Fibroblast of skin of back (primary cell): ENCODE measurements around the gene TRAPPC3.

Experiments used
- DNase-seq: peaks from one replicate; pipeline ENCODE4 v3.0.0-alpha.2; 2013

The TRAPPC3 gene

DNA sequence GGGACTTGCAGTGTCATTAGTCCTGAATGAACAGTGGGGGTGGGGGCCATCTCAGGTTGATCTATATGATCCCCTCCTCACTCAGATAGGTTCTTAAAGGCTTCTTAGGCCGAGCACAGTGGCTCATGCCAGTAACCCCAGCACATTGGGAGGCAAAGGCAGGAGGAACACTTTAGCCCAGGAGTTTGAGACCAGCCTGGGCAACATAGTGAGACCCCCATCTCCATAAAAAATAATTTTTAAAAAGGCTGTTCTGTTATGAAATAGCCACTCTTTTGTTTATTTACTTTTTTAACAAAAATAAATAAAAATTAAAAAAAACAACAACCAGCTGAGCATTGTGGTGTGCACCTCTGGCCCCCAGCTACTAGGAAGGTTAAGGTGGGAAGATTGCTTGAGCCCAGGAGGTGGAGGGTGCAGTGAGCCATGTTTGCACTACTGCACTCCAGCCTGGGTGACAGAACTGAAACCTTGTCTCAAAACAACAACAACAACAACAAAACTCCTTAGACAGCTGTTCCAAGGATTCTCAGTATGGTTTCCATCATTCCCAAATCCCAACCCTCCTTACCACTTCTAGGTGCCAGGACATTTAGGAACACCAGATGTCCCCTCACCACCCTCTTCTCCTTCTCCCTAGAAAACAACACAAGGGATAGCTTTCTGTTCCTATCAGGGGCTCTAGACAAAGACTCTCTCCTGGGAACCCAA, 2.0 kb upstream of the TRAPPC3 start:
- no peak for DNase-seq

DNA sequence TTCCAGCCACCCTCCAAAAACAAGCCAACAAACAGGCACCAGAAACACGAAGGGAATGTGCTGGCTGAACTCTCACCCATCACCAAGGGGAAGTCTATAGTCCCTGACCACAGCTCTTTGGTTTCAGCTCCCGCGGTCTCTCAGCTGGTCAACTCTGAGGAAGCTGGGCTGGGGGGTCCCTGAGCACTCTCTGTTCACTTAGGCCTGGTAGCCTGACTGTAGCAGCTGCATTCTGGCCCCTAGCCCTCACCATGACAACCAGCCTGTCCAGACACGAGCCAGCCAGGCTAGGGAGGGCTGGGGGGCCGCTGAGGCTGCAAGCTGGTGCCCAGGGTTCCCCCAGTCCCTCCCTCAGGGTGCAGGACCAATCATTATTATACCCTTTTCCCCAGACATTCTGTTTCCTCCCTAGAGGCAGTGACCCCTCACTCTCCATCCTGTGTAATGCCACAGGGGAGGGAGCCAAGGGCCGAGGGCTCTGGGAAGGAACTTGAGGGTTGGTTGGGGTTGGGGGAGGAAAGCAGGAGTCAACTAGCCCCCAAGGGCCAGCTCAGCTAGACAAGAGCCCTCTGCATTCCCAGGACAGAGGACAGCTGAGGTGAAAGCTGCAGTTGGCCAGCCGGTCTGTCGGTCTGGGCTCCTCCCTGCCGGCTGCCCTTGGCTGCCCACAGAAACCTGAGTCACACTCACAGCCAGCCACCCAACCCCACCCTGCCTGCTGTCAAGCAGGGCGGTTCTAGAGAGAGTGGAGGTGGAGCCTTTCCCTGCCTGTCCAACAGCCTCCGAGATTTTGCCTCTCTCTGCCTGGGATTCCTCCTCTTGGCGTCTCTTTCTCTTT, 1.2 kb upstream of the TRAPPC3 start:
- peak; percentile 98 for DNase-seq

DNA sequence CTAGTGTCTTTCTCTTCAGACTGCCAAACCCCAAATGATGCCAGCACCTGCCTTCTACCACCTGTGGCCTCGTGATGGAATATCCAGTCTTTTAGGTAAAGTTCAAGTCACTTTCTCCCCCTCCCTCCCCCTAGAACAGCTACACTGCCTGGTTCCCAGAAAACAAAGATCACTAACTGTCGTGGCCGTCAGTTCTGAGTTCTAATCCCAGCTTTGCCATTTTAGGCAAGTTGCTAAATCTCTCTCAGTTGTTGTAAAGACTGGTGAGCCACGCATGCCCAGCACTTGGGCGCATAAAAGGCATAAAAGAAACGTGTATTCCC, 648 bp upstream of the TRAPPC3 start:
- DNase-seq: no peak

DNA sequence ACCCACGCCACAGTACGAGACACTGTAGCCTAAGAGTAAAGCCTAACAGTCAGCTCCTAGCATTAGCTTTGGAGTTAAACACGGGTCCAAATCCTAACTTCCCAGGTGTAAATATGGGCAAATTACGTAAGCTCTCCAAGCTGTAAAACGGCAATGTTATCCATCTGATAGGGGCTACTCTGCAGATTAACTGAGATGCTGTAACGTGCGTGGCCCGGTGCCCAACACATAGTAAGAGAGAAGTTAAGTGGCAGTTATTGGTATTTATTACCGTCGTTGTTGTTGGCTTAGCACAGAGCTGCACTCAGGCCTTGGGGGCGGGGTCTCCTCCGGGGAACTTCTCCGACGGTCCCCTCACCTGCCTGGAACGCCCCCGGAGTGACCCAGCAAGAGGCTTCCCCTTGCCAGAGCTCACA, 457 bp downstream of the TRAPPC3 start:
- DNase-seq: no peak

DNA sequence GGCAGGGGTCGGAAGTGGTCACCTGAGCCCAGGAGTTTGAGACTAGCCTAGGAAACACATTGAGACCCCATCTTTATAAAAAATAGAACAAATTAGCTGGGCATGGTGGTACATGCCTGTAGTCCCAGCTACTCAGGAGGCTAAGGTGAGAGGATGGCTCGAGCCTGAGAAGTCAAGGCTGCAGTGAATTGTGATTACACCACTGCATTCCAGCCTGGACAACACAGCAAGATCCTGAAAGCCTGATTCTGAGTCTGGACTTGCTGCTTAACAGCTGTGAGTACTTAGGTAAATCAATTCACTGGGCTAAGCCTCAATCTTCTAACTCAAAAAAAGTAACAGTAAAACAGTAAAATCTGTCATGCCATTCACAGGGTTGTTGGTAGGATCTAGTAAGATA, 4.9 kb downstream of the TRAPPC3 start:
- no peak for DNase-seq

DNA sequence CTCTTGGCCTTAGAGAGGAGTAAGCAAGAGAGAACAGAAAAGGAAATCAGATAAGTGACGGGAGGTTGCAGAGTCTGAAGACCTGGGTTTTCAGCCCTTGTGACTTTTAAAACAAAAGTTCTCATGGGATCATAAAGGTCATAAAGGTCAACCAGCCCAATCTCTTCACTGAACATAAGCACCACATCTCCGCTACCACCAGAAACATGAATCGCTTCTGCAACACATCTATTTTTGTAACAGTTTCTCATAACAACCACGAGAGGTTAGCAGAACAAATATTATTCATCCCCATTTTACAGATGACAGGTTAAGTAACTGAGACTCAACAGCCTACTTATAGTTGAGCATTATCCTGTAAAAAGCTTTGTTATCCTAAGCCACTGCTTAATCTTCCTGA, 5.9 kb downstream of the TRAPPC3 start:
- no peak for DNase-seq

DNA sequence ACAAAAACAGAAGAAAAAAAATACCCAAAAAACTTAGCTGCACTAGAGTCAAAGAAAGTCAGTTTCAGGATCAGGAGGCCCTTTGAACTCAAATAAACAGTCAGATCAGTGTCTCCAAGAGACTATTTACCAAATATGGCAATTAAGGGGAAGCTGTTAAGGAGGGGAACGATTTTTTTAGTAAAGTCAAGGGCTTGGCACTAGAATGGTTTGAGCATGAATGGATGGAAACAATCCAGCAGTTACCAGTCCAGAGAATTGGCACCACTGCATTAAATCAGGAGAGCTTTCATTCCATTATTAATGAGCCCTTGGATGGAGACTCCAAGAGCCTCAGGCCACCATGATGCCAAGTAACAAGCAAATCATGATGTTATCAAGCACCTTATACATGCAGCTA, 7.2 kb downstream of the TRAPPC3 start:
- no peak for DNase-seq

DNA sequence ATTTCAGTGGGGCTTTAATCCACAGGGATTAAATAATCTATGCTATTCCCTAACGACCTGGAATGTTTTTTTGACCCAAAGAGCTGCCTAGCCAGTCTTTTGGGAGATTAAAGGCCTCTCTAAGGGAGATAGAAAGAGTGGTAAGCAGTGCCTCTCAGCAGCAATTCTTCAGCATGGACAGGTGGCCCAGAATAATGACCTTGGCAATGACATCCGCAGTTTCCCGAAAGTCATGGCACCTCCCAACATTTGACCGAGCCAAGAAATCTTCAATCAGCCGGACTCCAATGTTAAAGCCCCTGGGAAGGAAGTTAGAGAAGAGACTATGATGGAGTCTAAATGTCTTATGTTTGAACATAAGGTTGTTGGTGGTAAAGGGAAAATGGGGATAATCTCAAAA, 9.8 kb downstream of the TRAPPC3 start:
- DNase-seq: no peak

DNA sequence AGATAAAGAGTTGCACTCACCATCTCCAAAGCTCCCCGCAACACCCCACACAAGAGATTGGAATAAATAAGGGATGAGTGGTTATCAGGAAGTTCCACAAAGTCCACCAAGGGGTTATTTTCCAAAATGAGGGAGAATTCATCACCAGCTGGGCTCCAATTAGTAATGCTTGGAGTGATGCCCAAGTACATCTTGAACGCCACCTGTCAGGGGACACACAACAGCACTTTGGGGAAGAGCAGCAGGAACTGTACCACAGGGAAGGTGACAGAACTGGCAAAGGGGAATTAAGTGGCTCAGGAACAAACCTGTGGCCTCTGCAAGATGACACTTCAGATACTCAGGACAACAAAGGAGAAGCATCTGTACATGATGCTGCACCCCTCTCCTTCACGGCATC, 11.5 kb downstream of the TRAPPC3 start:
- DNase-seq: no peak

DNA sequence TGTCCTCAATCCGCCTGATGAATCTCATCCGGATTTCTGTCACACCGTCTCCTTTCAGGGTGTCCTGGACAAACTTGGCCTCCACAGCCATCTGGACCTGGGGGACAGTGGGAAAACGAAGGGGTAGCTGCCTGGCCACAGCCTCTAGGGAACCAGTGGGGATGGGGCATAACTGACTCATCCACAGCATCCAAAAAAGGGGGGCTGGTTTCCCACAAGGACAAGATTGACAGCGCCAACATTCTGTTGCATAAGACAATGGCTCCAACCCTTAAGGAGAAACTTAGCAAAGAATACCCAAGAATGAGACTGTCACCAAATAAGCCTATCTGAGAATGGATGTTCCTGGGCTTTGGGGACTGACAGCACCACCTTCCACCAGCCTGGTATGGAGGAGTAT, 12.1 kb downstream of the TRAPPC3 start:
- no peak for DNase-seq

DNA sequence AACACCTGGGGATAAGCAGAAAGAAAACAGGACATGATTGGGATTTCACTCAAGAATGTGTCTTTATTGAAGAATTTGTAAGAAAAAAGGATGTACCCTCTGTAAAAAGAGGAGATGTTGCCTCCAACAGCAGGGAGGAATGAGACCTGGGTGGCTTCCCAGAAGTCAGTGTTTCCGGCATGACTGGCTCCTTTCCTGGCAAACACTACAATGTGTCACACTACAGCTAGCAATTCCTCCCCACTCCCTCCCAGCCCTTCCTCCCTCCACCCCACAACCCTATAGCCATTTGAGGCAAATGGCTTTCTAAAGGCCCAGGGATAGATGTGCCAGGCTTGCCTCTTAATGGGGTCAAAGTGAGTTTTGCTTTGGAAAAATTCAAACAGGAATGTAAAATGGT, 12.8 kb downstream of the TRAPPC3 start:
- peak; percentile 90 for DNase-seq

DNA sequence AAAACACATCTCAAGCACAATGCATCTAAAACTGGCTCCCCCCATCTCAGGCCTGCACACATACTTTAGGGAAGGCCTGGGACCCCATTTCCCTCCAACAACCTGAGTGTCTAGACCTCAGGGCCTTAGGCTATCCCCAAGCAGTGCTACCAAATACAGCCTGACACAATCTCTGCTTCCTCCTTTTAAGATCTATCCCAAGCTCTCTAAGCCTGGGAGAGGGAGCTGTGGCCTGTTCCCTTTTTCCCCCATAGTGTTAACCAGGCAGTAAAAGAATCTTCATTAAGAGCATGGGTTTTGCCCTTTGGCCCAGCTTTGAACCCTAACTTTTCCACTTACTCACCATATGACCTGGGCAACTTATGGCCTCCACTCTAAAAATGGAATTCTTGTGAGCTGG, 13.5 kb downstream of the TRAPPC3 start:
- DNase-seq: no peak

DNA sequence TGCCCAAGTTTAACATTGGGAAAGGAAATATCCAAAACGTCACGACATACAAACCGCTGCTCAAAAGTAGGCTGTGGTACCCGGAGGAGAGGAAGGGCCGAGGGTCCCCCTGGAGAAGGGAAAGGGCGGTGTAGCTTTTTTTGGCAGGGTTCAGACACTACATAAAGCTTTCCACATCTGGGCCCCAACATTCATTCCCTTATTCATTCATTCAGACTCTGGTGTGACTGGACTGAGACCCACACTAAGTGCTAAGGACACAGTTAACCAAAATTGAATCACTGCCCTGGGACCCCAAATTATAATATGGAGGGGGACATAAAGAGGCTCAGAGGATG, 14.0 kb downstream of the TRAPPC3 start:
- DNase-seq: no peak

DNA sequence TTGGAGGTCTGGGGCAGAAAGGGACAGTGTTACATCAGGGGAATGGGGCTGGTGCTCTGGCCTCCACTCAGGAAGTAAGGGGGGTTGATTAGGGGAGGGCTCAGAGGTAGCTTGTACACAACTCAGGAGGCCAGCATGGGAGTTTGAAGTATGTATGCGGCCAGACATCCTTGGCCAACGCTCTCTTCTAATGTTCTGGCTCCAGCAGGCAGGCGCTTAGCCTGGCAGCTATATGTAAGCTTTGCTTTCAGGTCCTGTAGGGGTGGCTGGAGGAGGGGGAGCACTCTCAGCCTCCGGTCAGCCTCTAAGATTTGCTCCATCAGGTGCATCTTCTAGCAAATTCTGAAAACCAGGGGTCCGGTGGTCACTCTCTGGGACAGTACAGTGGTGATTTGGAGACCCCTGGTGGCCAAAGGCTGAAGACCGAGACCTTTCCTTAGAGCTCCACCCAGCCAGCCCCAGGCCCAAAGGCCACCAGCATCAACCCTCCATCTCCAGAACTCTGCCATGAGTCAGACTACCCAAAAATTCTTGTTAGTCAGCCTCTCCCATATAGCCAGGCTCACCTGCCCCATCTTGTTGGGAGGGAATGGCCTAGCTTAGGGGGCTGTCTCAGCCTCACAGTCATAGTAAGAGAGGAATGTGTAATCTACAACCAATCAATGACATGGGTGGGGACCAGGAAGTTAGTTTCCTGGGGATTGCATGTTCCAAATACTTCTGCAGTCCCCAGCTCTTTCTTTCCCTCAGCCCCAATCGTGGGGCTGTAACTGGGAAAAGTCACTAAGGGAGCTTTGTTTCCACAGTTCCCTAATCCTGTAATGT, 14.6 kb downstream of the TRAPPC3 start:
- peak; percentile 77 for DNase-seq

DNA sequence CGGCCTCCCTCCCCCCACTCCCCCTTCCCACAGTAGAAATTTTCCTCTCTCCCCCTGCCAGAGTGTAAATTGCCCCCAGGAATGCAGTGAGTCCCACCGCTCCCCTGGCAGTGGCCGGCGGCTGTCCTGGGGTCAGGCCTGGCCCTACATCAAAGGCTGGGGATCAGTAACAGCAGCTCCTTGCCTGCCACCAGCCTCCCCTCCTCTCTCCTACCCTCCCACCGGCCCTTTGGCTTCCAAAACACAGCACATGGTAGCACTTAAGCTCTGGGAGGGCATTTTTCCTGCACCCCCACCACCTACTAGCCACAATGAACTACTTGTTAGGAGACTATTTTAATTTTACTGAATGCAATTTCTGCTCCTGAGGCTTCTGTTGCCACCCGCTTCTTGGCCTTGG, 15.3 kb downstream of the TRAPPC3 start:
- no peak for DNase-seq

DNA sequence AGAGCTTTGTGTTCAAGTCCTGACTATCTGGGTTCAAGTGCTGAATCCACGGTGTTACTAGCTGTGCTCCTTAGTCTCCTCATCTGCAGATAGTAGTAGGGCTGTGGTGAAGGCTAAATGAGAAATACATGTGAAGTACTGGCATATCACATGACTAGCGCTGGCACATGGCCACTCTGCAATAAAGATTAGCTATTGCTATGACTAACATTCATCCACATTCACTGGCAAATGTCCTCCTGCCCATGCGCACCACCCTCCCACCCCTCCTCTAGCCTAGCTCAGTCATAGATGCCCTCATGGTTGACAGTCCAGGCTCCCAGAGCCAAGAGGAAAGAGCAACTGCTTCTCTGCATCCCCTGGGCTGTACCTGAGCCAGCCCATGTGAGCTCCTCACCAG, 15.8 kb downstream of the TRAPPC3 start:
- DNase-seq: peak; percentile 92

DNA sequence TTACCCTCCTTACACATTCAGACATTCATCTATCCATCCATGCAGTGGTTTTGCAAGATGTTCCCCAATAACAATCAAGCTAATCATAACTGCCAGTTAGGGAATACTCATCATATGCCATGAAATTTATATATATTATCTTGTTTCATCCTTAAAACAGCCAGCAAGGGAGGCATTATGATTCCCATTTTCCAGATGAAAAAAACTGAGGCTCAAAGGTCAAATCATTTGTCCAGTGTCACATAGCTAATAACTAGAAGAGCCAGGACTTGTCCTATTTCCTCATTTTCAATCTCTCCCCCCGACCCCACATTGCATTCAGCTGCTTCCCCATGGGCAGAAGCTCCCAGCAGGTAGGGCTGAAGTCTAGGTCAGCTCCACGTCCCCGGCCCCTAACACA, 17.3 kb downstream of the TRAPPC3 start:
- no peak for DNase-seq

DNA sequence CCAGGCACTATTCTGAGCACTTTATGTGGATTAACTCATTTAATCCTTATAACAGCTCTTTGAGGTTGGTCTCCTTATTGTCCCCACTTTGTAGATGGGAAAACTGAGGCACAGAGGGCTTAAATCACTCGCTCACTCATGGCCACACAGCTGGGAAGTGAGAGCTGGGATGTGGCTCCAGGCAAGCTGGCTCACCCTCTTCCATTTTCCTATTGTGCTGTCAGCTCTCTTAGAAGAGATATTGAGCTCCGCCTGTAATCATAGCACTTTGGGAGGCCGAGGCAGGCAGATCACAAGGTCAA, 20.4 kb downstream of the TRAPPC3 start:
- no peak for DNase-seq

DNA sequence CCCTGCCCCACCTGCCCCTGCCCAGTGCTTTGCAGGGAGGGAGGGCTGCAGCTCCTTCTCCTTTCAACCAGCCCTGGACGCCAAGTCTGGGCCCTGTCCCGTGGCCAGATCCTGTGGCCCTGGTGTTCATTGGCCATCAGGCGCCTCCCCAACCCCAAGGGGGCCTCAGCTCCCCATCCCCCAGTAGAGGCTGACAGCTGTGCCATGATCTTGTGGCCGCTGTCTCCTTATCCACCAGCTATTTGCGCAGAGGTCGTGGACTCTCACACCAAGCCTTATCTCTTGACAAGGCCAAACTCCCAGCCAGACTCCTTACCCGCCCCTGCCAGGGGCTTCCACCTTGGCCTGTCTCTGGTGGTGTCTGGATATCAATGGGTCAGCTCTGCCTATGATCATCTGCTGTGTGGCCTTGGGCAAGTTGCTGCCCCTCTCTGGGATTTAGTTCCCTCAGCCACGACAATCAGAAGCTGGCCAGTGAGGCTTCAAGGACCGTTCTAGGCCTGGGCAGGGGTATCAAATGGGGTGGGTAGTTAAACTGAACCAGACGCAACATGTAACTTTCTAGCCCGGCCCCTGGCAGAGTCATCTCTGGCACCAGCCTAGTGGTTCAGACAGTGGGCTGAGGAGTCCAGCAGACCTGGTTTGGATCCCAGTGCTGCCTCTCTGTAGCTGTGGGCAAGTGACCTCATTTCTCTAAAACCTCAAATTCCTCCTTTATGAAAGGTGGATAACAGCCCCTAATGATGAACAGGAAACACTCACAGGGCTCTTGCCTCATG, 21.0 kb downstream of the TRAPPC3 start:
- DNase-seq: peak; percentile 44

DNA sequence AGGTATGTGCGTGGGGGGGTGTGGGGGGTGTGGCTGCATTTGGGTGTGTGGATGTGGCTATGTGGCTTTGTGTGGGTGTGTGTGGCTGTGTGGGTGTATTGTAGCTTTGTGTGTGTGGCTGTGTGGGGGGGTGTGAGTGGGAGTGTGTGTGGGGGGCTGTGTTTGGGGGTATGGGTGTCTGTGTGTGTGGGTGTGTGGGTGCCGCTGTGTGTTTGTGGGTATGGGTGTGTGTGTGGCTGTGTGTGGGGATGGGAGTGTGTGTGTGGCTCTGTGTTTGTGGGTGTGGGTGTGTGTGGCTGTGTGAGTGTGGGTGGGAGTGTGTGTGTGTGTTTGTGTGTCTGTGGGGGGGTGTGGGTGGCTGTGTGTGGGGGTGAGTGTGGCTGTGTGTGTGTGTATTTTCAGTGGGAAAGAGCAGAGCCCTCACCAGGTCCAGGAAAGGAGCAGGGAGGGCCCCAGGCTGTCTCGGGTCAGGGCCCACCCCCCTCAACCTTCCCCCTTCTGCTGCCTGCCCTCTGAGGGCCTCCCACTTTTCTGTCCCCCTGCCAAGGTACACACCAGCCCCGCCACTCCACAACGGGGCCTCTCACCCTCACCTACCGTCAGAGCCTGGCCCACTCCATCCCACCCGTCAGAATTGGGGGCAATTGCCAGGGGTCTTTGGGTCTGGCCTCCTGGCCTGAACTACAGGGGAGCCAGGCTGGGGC, 22.3 kb downstream of the TRAPPC3 start:
- no peak for DNase-seq

DNA sequence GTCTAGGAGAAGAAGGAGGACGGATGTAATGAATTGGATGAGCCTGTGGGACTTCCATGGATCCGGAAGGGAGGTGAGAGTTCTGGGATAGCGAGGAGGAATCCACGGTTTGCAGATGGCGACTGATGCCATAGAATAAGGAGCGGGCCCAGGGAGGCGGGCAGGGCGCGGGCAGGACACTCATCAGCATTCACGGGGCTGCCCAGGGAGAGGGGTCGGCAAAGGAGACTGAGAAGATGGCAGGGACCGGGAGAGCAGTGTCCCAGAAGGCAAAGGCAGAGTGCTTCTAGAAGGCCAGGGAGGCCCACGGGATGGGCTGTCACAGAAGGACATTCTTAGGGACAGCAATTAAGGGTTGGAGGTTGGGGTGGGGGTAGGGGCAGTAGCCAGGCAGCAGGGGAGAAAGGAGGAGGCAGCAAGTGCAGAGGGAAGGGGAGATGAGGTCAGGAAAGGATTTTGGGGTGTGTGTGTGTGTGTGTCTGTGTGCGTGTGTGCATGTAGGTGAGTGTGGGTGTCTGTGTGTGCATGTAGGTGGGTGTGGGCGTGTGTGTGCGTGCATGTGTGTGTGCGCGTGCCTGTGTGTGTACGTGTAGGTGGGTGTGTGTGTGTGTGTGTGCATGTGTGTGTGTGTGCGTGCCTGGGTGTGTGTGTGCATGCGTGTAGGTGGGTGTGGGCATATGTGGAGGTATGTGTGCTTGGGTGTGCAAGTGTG, 23.1 kb downstream of the TRAPPC3 start:
- DNase-seq: no peak
